Adipose tissue (tissue), 3 donors: ENCODE measurements around the gene PPP2R2B. TPM values are rescaled to one million over a fixed set of nuclear protein-coding genes. Genes with fewer than 3 reads are reported as not detected.
"Not testable (repeated sequence)": the region's sequence is repeated elsewhere in the genome, so short reads cannot be mapped to it uniquely, and the experiment has no call there.

Experiments used
- H3K27ac ChIP-seq: one replicate; pipeline ENCODE4 v1.5.1; 2013; ENCODE audit warnings: low read depth, low read length
- WGBS, 3 donors: extraction: QIAGEN DNeasy Blood & Tissue Kit; methylation state at CpG; one replicate each; pipeline ENCODE4 v1.1.7; 2013; 5-methylcytosine and 5-hydroxymethylcytosine counted together
- polyA plus RNA-seq, 3 donors: library from polyadenylated mRNA; stranded (reverse); fragments of 200-250 nt; gene quantifications; one replicate each; pipeline ENCODE4 v1.2.3, GENCODE V29; 2013
- donor health status: healthy with polysubstance abuse.
- donor health status: Bipolar disorder and iron deficiency.
- donor health status: healthy.

The PPP2R2B gene
- polyA plus RNA-seq, 3 donors, result 0.28 to 0.34 (median 0.31) TPM

DNA sequence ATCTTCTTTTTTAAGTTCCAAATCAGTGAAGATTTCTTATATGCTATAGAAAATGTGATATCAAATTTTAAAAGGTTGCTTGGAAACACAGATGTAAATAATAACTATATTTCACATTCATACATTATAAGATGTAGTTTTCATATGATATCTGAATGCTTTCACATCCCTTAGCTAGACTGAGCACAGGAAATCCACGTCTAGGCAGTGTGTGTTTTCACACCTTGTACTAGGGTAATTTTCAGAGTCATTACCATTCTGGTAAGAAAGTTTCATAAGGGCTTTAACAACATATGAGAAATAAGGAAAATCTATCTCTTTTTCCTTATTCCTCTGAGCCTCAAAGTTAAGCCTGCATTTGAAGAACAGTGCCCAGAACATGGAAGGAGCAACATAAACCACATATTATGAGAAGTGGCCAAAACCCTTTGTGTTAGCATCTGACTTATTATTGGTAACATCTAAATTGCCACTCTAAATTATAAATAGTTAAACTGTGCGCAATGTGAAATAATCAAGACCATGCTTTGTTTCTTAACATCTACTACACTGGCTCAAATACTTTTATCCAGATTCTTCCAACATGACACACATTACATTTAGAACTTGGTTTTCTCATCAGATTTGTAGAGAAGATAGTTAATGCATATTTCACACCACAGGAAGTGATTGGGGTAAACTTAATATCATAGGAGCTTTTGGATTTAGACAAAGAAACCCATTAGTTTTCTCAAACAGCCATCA lies 113.3 kb downstream of the PPP2R2B start:
- WGBS, 3 donors, result 64 to 65% (median 64%) methylated on average over 2 of the region's 2 CpGs
- no peak overlapping the region for H3K27ac ChIP-seq

DNA sequence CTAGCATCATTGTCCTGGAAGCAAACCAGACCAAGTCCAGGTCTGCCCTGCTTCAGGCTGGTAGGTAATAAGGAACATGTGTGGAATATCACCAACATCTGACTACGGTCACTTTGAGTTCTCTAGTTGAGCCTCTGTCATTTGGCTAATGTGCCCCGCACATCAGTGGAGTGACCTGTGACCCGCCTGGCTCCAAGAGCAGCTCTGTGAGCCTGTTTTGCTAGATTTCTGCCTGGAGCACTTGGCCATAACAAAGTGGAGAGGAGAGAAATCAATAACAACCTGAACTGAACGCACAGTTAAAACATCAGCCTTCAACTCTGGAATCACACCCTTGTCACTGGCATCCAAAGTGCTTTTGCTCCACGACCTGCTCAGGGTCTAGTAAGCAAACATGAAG lies 115.7 kb downstream of the PPP2R2B start:
- 30 to 75% (median 64%) methylated on average over 5 of the region's 5 CpGs for WGBS, 3 donors
- no peak overlapping the region for H3K27ac ChIP-seq

GRCh38 chr5:146761811-146762210 lies 116.7 kb downstream of the PPP2R2B start:
- WGBS, 3 donors, result 52 to 77% (median 59%) methylated on average over 1 of the region's 1 CpG
- H3K27ac ChIP-seq, result no peak overlapping the region

- H3K27ac ChIP-seq, result no peak overlapping the region
These were observed 119.6 kb downstream of the PPP2R2B start for GRCh38 chr5:146758938-146759337.

DNA sequence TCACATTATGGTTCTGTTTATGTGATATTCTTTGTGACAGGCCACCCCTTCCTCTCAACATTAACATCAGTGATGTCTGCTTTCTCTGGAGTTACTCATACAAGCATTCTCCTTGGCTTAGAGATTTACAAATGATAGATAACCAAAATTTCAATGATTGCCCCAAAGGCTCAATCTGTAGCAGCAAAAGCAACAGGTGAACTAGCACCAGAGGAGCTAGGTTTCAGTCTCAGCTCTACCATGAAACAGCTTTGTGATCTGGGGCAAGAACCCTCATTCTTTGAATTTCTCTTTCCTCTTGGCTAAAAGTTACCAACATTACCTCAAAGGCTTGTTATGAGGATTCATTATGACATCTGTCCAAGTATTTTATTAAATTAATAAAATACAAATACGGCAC lies 120.5 kb downstream of the PPP2R2B start:
- 73 to 82% (median 76%) methylated on average over 1 of the region's 1 CpG for WGBS, 3 donors

DNA sequence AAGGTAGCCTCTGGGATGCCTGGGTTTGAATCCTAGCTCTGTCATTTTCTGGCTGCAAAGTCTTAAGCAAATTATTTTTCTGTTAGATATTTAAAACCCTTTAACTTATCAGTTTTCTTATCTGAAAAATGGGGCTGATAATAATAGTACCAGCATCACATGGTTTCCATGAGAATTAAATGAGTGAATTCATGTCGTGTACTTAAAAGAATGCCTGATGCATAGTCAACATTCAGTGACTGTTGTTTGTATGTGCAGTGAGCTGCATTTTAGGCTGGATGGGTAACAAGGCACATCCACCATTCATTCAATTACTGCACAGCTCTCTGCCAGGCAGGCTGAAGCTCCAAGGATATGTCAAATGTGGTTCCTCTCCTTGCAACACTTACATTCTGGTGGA lies 122.0 kb downstream of the PPP2R2B start:
- WGBS, 3 donors, result 43 to 78% (median 73%) methylated on average over 1 of the region's 1 CpG
- H3K27ac ChIP-seq, result no peak overlapping the region

More for the DNA sequence above, 120.5 kb downstream of the PPP2R2B start:
- H3K27ac ChIP-seq, result no peak overlapping the region

DNA sequence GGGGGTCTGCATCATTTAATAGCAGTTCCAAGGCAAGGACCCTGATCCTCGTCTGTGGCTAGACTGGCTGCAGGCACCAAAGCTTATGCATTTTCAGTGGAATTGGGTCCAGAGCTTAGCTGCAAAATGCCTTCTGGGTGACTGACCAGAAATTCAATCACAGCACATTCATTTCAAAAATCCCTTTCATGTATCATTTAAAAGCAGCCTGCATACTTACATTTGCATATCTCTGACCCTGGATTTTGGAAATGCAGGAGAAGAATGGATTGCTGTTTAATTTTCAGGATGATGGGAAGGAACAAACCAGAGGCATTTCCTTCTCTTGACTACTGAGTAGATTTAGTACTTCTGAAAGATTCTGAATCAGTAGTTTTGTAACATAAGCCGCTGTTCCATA lies 122.8 kb downstream of the PPP2R2B start:
- H3K27ac ChIP-seq, result no peak overlapping the region
- 64 to 92% (median 89%) methylated on average over 2 of the region's 2 CpGs for WGBS, 3 donors

DNA sequence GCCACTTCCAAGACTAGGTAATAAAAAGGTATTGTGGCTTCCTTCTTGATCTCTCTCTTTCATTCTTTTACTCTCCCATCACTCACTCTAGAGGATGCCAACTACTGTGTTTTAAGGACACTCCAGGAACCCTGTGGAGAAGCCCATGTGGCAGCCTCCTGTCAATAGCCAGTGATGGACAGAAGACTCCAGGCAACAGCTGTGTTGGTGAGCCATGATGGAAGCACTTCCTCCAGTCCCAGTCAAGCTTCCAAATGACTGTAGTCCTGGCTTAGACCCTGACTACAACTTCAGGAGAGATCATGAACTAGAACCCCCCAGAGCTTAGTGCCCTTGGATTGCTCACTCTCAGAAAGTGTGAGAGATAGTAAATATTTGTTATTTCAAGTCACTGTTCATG lies 123.9 kb downstream of the PPP2R2B start:
- no peak overlapping the region for H3K27ac ChIP-seq

DNA sequence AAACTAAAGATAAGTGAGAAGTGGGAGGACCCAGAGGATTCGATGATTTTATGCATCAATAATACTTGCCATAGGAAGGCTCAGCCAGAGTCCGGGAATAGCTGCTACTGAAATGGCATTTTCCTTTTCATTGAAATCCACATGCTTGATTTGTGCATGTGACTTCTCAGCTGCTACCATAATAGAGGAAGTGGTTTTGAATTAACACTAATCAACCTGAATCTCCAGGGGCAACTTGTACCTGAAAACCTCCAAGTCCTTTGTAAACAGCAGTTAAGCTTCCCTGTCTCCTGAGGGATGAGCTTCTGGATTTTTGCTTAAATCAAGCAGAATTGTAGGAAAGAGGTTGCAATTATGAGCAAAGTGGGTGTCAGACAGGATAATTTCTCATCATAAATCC lies 124.9 kb downstream of the PPP2R2B start:
- WGBS, 3 donors, result 38 to 44% (median 39%) methylated on average over 2 of the region's 2 CpGs
- H3K27ac ChIP-seq, result no peak overlapping the region

GRCh38 chr5:146751781-146752401 lies 126.7 kb downstream of the PPP2R2B start:
- 72 to 86% (median 76%) methylated on average over 3 of the region's 3 CpGs for WGBS, 3 donors
- H3K27ac ChIP-seq, result no peak overlapping the region

DNA sequence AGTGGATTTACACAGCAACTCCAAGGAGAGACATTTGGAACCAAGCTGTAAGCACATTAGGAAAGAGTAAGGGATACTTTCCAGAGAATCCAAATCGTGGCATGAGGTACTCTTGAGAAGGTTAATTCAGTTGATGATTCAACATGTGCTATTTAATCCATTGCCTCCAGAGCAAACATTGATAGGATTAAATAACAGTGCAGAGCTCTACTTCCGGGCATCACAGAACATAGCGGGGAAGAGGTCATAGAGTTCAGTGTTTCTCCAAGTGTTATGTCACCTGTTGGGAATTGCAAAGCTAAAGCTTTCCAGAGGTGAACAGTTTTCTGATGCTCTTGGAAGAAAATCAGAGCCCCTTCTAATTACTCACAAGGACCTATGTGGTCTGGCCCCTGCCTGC lies 127.5 kb downstream of the PPP2R2B start:
- 60 to 76% (median 63%) methylated on average over 3 of the region's 3 CpGs for WGBS, 3 donors
- H3K27ac ChIP-seq, result no peak overlapping the region

DNA sequence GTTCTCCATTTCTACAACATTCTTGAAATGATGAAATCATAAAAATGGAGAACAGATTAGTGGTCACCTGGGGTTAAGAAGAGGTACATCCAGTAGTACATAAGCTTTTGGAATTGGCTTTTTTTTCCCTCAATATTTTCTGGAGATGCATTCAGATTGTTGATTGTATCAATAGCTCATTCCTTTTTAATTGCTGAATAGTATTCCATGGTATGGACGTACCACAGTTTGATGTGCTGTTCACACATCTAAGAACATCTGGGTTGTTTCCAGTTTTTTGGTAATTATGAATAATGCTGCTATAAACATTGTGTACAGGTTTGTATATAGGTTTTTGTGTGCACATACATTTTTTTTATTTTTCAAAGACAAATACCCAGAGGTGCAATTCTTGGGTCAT lies 130.0 kb downstream of the PPP2R2B start:
- WGBS, 3 donors, result 87 to 93% (median 88%) methylated on average over 1 of the region's 1 CpG
- H3K27ac ChIP-seq, result no peak overlapping the region

GRCh38 chr5:146745931-146746577 lies 132.5 kb downstream of the PPP2R2B start:
- H3K27ac ChIP-seq, result no peak overlapping the region
- WGBS, 3 donors, result 56 to 68% (median 63%) methylated on average over 5 of the region's 5 CpGs

DNA sequence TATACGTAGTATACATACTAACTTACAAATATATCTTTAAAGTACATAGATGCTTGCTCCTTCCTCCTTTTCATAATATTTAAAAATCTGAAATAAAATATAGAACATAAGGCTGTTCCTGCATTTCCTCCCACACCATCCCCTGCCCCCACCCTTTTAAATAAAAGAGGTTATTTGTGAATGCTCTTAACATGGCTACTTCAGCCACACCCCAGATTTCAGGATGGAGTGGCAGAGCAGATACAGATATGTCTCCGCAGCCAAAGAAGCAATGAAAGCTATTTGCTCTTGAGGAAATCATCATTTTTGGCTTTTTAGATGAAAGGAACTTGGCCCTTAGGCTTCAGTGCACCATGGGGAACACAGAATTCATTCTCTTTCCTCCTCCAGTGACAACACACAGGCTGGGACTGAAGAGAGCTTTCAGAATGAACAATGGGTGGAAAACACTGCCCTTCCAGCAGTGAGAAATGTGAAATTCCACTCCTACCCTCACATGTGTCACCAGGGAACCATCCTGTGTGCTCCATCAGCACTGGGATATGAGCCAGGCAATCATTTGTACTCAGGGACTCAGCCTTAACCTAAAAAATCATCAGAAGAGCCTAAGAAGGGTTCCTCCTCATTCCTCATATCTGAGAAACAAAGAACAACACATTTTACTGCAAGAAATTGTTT lies 134.3 kb downstream of the PPP2R2B start:
- 55 to 66% (median 61%) methylated on average over 2 of the region's 2 CpGs for WGBS, 3 donors
- no peak overlapping the region for H3K27ac ChIP-seq

DNA sequence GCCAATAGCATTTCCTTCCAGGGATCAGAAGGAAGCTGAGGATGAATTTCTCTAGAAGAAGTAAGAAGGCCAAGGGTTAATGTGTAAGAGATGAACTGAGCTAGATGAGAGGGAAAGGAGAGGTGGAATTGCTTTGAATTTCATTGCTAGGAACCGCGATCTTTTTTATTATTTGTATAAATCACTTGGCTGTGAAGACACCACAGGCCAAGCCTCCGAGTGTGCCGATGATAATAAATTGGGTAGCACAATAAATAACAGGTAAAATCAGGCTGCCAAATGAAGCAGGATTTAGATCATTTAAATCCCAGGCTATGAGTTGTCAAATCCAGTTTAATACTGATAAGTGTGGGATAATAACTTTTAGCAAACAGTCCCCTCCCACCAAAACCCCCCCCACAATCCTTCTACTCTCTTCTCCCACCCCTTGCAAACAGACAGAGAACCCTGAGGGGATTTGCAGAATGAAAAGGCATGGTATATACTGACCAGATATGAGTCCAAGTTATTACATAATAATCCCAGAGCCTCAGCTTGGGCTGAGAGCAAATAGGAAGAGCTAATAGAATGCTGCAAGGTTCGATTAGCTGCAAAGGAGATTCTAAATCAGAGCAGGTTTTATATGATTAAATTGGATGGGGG lies 143.5 kb downstream of the PPP2R2B start:
- H3K27ac ChIP-seq, result no peak overlapping the region
- 62 to 81% (median 80%) methylated on average over 5 of the region's 5 CpGs for WGBS, 3 donors

- WGBS, 3 donors, result 73 to 82% (median 80%) methylated on average over 3 of the region's 3 CpGs
- no peak overlapping the region for H3K27ac ChIP-seq
These were observed 145.6 kb downstream of the PPP2R2B start for GRCh38 chr5:146732962-146733361.

GRCh38 chr5:146731909-146732659 lies 146.5 kb downstream of the PPP2R2B start:
- WGBS, 3 donors, result 52 to 77% (median 62%) methylated on average over 5 of the region's 5 CpGs
- H3K27ac ChIP-seq, result no peak overlapping the region

DNA sequence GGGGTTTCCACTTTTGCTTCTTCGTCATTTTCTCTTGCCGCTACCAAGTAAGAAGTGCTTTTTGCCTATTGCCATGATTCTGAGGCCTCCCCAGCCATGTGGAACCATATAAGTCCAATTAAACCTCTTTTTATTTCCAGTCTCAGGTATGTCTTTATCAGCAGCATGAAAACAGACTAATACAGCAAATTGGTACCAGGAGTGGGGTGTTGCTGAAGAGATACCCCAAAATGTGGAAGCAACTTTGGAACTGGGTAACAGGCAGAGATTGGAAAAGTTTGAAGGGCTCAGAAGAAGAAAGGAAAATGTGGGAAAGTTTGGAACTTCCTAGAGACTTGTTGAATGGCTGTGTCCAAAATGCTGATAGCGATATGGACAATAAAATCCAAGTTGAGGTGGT lies 149.8 kb downstream of the PPP2R2B start:
- not testable (repeated sequence) for H3K27ac ChIP-seq
- WGBS, 3 donors, result 93 to 94% (median 94%) methylated on average over 3 of the region's 3 CpGs
